SK-N-SH (cell line): ENCODE results near the gene P2RX4. TPM values are rescaled to one million over a fixed set of nuclear protein-coding genes. Genes with fewer than 3 reads are reported as not detected.

Experiments used
- CTCF ChIA-PET: fragments of 300-600, 350-600 bp; formaldehyde crosslinking; extraction: SDS; loops from one replicate; lab custom pipeline; 2021; lab: Yijun Ruan, JAX
- POLR2A ChIA-PET: fragments of 350-600 bp; sonication (Branson Sonifier 250); formaldehyde crosslinking; extraction: SDS; loops from one replicate; lab custom pipeline; 2020; ENCODE audit warnings: antibody characterized with exemption, inconsistent platforms; lab: Yijun Ruan, JAX
- DNase-seq: peaks from one replicate; pipeline ENCODE4 v3.0.0; 2012
- H2AFZ ChIP-seq: fragments of 200-600 bp; sonication (generic); 2 replicates; pipeline ENCODE4 v1.8.1; 2016; ENCODE audit warnings: antibody characterized with exemption, mild to moderate bottlenecking, low read depth
- H3F3A ChIP-seq: fragments of 200-600 bp; sonication (generic); replicated peaks from 2 replicates; pipeline ENCODE3; 2016; ENCODE audit warnings: antibody characterized with exemption, mild to moderate bottlenecking; ENCODE audit not compliant: insufficient read depth
- H3K27ac ChIP-seq, 2 experiments: fragments of 200-500 bp in 1 of 2; fragments of 200-600 bp in 1 of 2; sonication (Bioruptor generic) in 1 of 2; sonication (generic), shearing (Covaris generic) in 1 of 2; 2 replicates each; pipeline versions ENCODE4 v1.5.1 to v1.6.1; 2014 to 2016; ENCODE audit warnings: low read depth in 2 of 2, inconsistent platforms in 1 of 2, low read length in 1 of 2, mild to moderate bottlenecking in 1 of 2, mixed read lengths in 1 of 2
- H3K27me3 ChIP-seq: fragments of 200-600 bp; sonication (generic), shearing (Covaris generic); 2 replicates; pipeline ENCODE4 v1.6.1; 2016; ENCODE audit warnings: mixed run types; ENCODE audit not compliant: insufficient read depth
- H3K36me3 ChIP-seq, 2 experiments: fragments of 200-500 bp in 1 of 2; fragments of 200-600 bp in 1 of 2; sonication (Bioruptor generic) in 1 of 2; sonication (generic) in 1 of 2; replicated peaks in 1 of 2; 2 replicates each; pipeline versions ENCODE3 to v1.5.1; 2014 to 2016; ENCODE audit warnings: low read length in 1 of 2, mild to moderate bottlenecking in 1 of 2; ENCODE audit not compliant: insufficient read depth in 2 of 2, control insufficient read depth in 1 of 2
- H3K4me1 ChIP-seq, 2 experiments: fragments of 200-500 bp in 1 of 2; fragments of 200-600 bp in 1 of 2; sonication (Bioruptor generic) in 1 of 2; sonication (generic), shearing (Covaris generic) in 1 of 2; 2 replicates each; pipeline versions ENCODE4 v1.5.1 to v1.6.1; 2014 to 2016; ENCODE audit warnings: low read depth in 1 of 2, low read length in 1 of 2, mixed run types in 1 of 2; ENCODE audit not compliant: insufficient read depth in 2 of 2, control insufficient read depth in 1 of 2
- H3K4me2 ChIP-seq: fragments of 200-600 bp; sonication (generic), shearing (Covaris generic); 2 replicates; pipeline ENCODE4 v1.6.1; 2017; ENCODE audit warnings: mixed run types
- H3K4me3 ChIP-seq, 2 experiments: fragments of 200-500 bp in 1 of 2; fragments of 200-600 bp in 1 of 2; sonication (Bioruptor generic) in 1 of 2; sonication (generic), shearing (Covaris generic) in 1 of 2; 2 replicates each; pipeline versions ENCODE4 v1.5.1 to v1.8.1; 2014 to 2016; ENCODE audit warnings: low read depth in 2 of 2, inconsistent platforms in 1 of 2, low read length in 1 of 2, mild to moderate bottlenecking in 1 of 2, mixed read lengths in 1 of 2, moderate library complexity in 1 of 2
- H3K79me2 ChIP-seq: fragments of 200-600 bp; sonication (generic); 2 replicates; pipeline ENCODE4 v1.8.1; 2017; ENCODE audit warnings: mild to moderate bottlenecking; ENCODE audit not compliant: insufficient read depth
- H3K9ac ChIP-seq: fragments of 200-600 bp; sonication (generic); 2 replicates; pipeline ENCODE4 v1.6.1; 2017; ENCODE audit warnings: mixed run types
- H3K9me2 ChIP-seq: fragments of 200-600 bp; sonication (generic); 2 replicates; pipeline ENCODE4 v1.6.1; 2017; ENCODE audit warnings: mixed run types
- H3K9me3 ChIP-seq: fragments of 200-600 bp; sonication (generic); 2 replicates; pipeline ENCODE4 v1.6.1; 2017; ENCODE audit warnings: mixed run types, mild to moderate bottlenecking, moderate library complexity
- H4K20me1 ChIP-seq: fragments of 200-600 bp; sonication (generic); 2 replicates; pipeline ENCODE4 v1.6.1; 2017; ENCODE audit warnings: mild to moderate bottlenecking, mixed run types; ENCODE audit not compliant: insufficient read depth
- CHD2 ChIP-seq: fragments of 150-350 bp; IDR thresholded peaks from 2 replicates; pipeline ENCODE4 v1.6.1; 2018; ENCODE audit warnings: low read length; ENCODE audit not compliant: partially characterized antibody
- EP300 ChIP-seq, 2 experiments: IDR thresholded peaks; 2 replicates each; pipeline versions ENCODE4 v1.4.0 to v1.6.1; 2012; ENCODE audit warnings: borderline replicate concordance in 1 of 2, low read depth in 1 of 2, low read length in 1 of 2
- FOXM1 ChIP-seq: IDR thresholded peaks from 2 replicates; pipeline ENCODE4 v1.4.0; 2012; ENCODE audit warnings: low read depth, mild to moderate bottlenecking
- NFIC ChIP-seq: IDR thresholded peaks from 2 replicates; pipeline ENCODE4 v1.4.0; 2012; ENCODE audit warnings: borderline replicate concordance
- NRF1 ChIP-seq: IDR thresholded peaks from 2 replicates; pipeline ENCODE4 v1.6.1; 2012; ENCODE audit warnings: low read depth, mild to moderate bottlenecking, low read length
- POLR2AphosphoS5 ChIP-seq: IDR thresholded peaks from 2 replicates; pipeline ENCODE4 v1.6.1; 2012; ENCODE audit warnings: low read depth, low read length
- RAD21 ChIP-seq: IDR thresholded peaks from 2 replicates; pipeline ENCODE4 v1.6.1; 2012; ENCODE audit warnings: mild to moderate bottlenecking, low read length
- RCOR1 ChIP-seq: fragments of 150-350 bp; IDR thresholded peaks from 2 replicates; pipeline ENCODE4 v1.6.1; 2017; ENCODE audit warnings: antibody characterized with exemption, low read length
- SIN3A ChIP-seq: IDR thresholded peaks from 2 replicates; pipeline ENCODE4 v1.6.1; 2012; ENCODE audit warnings: low read depth, mild to moderate bottlenecking, low read length, moderate library complexity, borderline replicate concordance
- whole genome bisulfite sequencing: methylation state at CpG from one replicate; pipeline ENCODE4 v1.1.6; 2017; ENCODE audit warnings: low lambda C conversion rate; 5-methylcytosine and 5-hydroxymethylcytosine counted together
- polyA plus RNA-seq, 3 experiments: library from polyadenylated mRNA; depleted of rRNA; stranded (reverse); fragments of >200 nt; gene quantifications; 2 replicates each; pipeline ENCODE4 v1.2.3, GENCODE V29; 2012
- TF ChIP-seq, protein P1 (sequence below): IDR thresholded peaks from 2 replicates; pipeline ENCODE4; 2012
- TF ChIP-seq, protein P2 (sequence below): fragments of 200-600 bp; sonication (generic); IDR thresholded peaks from 2 replicates; pipeline ENCODE4 v1.6.1; 2017; ENCODE audit warnings: antibody characterized with exemption, mild to moderate bottlenecking, moderate library complexity

The P2RX4 gene
- polyA plus RNA-seq, 1 of the 3 experiments (the other 2 are of a cell fraction), result 32.2 TPM

DNA sequence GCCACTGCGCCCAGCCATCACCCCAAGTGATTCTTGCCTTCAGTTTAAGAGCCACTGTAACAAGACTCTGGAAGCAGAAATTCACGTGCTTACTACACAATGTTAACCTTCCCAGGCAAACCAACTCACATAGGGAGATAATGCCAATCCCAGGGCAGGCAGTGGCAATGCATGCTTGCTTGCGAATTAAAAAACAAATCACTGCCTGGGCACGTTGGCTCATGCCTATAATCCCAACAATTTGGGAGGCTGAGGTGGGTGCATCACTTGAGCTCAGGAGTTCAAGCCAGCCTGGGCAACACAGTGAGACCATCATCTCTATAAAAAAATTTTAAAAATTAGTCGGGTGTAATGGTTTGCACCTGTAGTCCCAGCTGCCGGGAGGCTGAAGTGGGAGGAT, 37.8 kb upstream of the P2RX4 start:
- Histone ChIP-seq H3F3A (no peaks in the 10 kb centered on the region), H3K36me3 (no peaks in the 10 kb centered on the region), H3K27ac (no peak overlapping the region), H3K9me3 (no peaks in the 10 kb centered on the region), H3K27me3 (no peaks in the 10 kb centered on the region), H3K79me2 (no peaks in the 10 kb centered on the region), H4K20me1 (no peaks in the 10 kb centered on the region)
- POLR2A ChIA-PET, result no interaction called here
- WGBS, result 74% methylated on average over 6 of the region's 6 CpGs
- TF ChIP-seq SIN3A (no peak), NRF1 (no peak), FOXM1 (no peak), CHD2 (no peak), EP300 (IDR thresholded peaks at IDR 0.05; ENCODE audit: borderline replicate concordance in 1 of 2, low read depth in 1 of 2, low read length in 1 of 2) (no peak), RCOR1 (no peak)
- TF ChIP-seq, protein P1, sequence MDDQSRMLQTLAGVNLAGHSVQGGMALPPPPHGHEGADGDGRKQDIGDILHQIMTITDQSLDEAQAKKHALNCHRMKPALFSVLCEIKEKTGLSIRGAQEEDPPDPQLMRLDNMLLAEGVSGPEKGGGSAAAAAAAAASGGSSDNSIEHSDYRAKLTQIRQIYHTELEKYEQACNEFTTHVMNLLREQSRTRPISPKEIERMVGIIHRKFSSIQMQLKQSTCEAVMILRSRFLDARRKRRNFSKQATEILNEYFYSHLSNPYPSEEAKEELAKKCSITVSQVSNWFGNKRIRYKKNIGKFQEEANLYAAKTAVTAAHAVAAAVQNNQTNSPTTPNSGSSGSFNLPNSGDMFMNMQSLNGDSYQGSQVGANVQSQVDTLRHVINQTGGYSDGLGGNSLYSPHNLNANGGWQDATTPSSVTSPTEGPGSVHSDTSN, result no peak
- TF ChIP-seq, all 33 proteins: peak for 0
- no peak for DNase-seq
- H2AFZ ChIP-seq, result no peak overlapping the region
- H3K4me3 ChIP-seq, result no peak overlapping the region
- no peaks in the 10 kb centered on the region for H3K9me2 ChIP-seq
- H3K4me2 ChIP-seq, result no peak overlapping the region
- no peak overlapping the region for H3K9ac ChIP-seq
- H3K4me1 ChIP-seq, result no peaks in the 10 kb centered on the region
- CTCF ChIA-PET, result no interaction called here

DNA sequence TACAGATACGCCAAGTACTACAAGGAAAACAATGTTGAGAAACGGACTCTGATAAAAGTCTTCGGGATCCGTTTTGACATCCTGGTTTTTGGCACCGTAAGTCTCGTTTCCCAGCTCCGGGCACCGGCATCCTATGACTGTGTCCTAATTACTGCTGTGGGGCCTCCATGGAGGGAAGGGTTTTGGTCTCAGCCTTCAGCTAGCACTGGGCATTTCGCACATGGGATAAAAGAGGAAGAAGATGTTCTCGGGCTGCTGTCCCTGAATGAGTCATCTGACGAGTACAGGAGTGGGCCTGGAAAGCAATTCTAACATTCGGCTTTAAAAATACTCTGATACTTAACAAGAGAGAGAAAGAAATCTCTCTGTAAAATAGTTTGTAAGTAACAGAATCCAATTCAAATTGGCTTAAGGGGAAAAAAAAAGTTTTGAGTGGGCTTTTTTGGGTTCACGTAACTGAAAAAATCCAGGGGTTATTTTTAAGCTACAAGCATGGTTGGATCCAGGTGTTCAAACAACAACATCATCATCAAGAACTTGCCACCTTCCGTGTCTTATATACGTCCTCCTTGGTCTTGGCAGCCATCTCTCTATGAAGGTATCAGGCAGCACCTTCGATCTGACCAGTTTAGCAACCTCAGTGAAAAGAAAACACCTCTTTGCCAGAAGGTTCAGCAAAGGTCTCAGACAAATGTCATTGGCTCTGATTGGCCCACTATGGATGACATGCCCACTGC, 34.4 kb upstream of the P2RX4 start:
- Histone ChIP-seq H3K4me1 (no peaks in the 10 kb centered on the region), H3K27me3 (no peaks in the 10 kb centered on the region), H3K9me2 (no peaks in the 10 kb centered on the region), H3K36me3 (no peaks in the 10 kb centered on the region), H3K27ac (no peak overlapping the region), H3K79me2 (no peaks in the 10 kb centered on the region), H3K9ac (no peak overlapping the region), H3K4me3 (no peak overlapping the region), H3F3A (no peaks in the 10 kb centered on the region), H3K4me2 (no peak overlapping the region), H3K9me3 (no peaks in the 10 kb centered on the region), H2AFZ (no peak overlapping the region), H4K20me1 (no peaks in the 10 kb centered on the region)
- POLR2A ChIA-PET, result no interaction called here
- TF ChIP-seq POLR2AphosphoS5, result no peak
- TF ChIP-seq RAD21, result no peak
- TF ChIP-seq RCOR1, result no peak
- TF ChIP-seq, protein P2, sequence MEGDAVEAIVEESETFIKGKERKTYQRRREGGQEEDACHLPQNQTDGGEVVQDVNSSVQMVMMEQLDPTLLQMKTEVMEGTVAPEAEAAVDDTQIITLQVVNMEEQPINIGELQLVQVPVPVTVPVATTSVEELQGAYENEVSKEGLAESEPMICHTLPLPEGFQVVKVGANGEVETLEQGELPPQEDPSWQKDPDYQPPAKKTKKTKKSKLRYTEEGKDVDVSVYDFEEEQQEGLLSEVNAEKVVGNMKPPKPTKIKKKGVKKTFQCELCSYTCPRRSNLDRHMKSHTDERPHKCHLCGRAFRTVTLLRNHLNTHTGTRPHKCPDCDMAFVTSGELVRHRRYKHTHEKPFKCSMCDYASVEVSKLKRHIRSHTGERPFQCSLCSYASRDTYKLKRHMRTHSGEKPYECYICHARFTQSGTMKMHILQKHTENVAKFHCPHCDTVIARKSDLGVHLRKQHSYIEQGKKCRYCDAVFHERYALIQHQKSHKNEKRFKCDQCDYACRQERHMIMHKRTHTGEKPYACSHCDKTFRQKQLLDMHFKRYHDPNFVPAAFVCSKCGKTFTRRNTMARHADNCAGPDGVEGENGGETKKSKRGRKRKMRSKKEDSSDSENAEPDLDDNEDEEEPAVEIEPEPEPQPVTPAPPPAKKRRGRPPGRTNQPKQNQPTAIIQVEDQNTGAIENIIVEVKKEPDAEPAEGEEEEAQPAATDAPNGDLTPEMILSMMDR, result no peak
- TF ChIP-seq NRF1, result no peak
- TF ChIP-seq NFIC, result no peak
- CTCF ChIA-PET, result no interaction called here
- WGBS, result 89% methylated on average over 15 of the region's 16 CpGs
- no peak for DNase-seq
